ENCODE results near the gene CEACAM18.

DNA sequence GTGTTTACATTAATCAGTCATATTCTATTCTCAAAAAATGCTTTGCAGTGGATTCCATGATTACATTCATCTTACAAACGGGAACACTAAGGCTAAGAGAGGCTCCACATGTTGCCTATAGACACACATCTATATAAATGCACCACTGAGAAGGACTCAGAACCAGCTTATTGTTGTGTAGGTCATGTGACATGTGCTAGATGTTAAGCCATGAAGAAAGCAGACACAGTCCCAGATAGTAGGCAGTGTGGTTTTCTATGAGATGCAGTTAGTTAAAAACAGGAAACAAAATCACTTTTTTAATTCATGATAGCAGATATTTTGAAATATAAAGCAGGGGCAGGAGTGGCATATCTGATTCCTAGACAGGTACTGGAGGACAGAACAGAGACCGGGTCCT is 42.4 kb downstream of the CEACAM18 start:
- TF ChIP-seq TAF1 (IDR thresholded peaks at IDR 0.05; ENCODE audit: borderline replicate concordance, insufficient read depth, low read length) (no peak), SIN3A (IDR thresholded peaks at IDR 0.05; ENCODE audit: borderline replicate concordance, insufficient read depth, low read length) (no peak), FOXP2 (optimal IDR thresholded peaks at IDR 0.05; ENCODE audit: borderline replicate concordance, extremely low read depth, extremely low read length, insufficient read depth) (no peak), POLR2AphosphoS5 (IDR thresholded peaks at IDR 0.05; ENCODE audit: low read depth, low read length) (no peak)
- TF ChIP-seq, protein P1, sequence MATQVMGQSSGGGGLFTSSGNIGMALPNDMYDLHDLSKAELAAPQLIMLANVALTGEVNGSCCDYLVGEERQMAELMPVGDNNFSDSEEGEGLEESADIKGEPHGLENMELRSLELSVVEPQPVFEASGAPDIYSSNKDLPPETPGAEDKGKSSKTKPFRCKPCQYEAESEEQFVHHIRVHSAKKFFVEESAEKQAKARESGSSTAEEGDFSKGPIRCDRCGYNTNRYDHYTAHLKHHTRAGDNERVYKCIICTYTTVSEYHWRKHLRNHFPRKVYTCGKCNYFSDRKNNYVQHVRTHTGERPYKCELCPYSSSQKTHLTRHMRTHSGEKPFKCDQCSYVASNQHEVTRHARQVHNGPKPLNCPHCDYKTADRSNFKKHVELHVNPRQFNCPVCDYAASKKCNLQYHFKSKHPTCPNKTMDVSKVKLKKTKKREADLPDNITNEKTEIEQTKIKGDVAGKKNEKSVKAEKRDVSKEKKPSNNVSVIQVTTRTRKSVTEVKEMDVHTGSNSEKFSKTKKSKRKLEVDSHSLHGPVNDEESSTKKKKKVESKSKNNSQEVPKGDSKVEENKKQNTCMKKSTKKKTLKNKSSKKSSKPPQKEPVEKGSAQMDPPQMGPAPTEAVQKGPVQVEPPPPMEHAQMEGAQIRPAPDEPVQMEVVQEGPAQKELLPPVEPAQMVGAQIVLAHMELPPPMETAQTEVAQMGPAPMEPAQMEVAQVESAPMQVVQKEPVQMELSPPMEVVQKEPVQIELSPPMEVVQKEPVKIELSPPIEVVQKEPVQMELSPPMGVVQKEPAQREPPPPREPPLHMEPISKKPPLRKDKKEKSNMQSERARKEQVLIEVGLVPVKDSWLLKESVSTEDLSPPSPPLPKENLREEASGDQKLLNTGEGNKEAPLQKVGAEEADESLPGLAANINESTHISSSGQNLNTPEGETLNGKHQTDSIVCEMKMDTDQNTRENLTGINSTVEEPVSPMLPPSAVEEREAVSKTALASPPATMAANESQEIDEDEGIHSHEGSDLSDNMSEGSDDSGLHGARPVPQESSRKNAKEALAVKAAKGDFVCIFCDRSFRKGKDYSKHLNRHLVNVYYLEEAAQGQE (IDR thresholded peaks at IDR 0.05; ENCODE audit: insufficient read depth in 1 of 2, low read depth in 2 of 2, low read length in 2 of 2): no peak
